GM12872 (cell line): ENCODE measurements around the gene CFAP43.

ENCODE experiments used
- CTCF ChIP-seq: IDR thresholded peaks from 3 replicates; pipeline ENCODE4 v1.5.1; 2011; ENCODE audit warnings: low read depth, mild to moderate bottlenecking, low read length, moderate library complexity; ENCODE audit not compliant: insufficient read depth

The CFAP43 gene

GRCh38 chr10:104233817-104234216 is 1.7 kb upstream of the CFAP43 start:
- TF ChIP-seq CTCF: no peak

GRCh38 chr10:104232613-104233102 is 494 bp upstream of the CFAP43 start:
- TF ChIP-seq CTCF: no peak

- TF ChIP-seq CTCF: no peak
Measured at GRCh38 chr10:104230490-104230889, 1.7 kb downstream of the CFAP43 start.

- no peak for TF ChIP-seq CTCF
Measured at GRCh38 chr10:104223304-104223703, 8.9 kb downstream of the CFAP43 start.

- TF ChIP-seq CTCF: no peak
Measured at GRCh38 chr10:104220522-104220921, 11.6 kb downstream of the CFAP43 start.

GRCh38 chr10:104218751-104219150 is 13.4 kb downstream of the CFAP43 start:
- TF ChIP-seq CTCF: no peak

- TF ChIP-seq CTCF: no peak
Measured at GRCh38 chr10:104216631-104217030, 15.5 kb downstream of the CFAP43 start.
